Cardiac muscle cell (in vitro differentiated cells and primary cell): ENCODE measurements around the gene SLC9A7. TPM values are rescaled to one million over a fixed set of nuclear protein-coding genes. Genes with fewer than 3 reads are reported as not detected.

Experiments
- DNase-seq, 2 donors: peaks; one replicate each; pipeline versions ENCODE4 v3.0.0 to v3.0.0-alpha.2; 2010 to 2017; ENCODE audit warnings: low read depth in 1 of 2, low spot score in 1 of 2
- H3K27ac ChIP-seq: fragments of 200-600 bp; sonication (generic); 2 replicates; pipeline ENCODE4 v1.5.1; 2016
- H3K27me3 ChIP-seq: fragments of 200-600 bp; sonication (generic); 2 replicates; pipeline ENCODE4 v1.6.0; 2016; ENCODE audit warnings: control low read depth
- H3K36me3 ChIP-seq: fragments of 200-600 bp; sonication (generic); 2 replicates; pipeline ENCODE4 v1.5.1; 2016; ENCODE audit warnings: control low read depth
- H3K4me1 ChIP-seq: fragments of 200-600 bp; sonication (generic); 2 replicates; pipeline ENCODE4 v1.8.1; 2017; ENCODE audit warnings: low read depth, mild to moderate bottlenecking, mixed run types
- H3K4me3 ChIP-seq: fragments of 200-600 bp; sonication (generic); 2 replicates; pipeline ENCODE4 v1.5.1; 2016; ENCODE audit warnings: mild to moderate bottlenecking
- H3K9me3 ChIP-seq: fragments of 200-600 bp; sonication (generic); 2 replicates; pipeline ENCODE4 v1.5.1; 2017; ENCODE audit warnings: low read depth, mild to moderate bottlenecking, control low read depth
- CTCF ChIP-seq: IDR thresholded peaks from 2 replicates; pipeline ENCODE4 v1.5.1; 2012; ENCODE audit warnings: low read depth, mild to moderate bottlenecking, low read length
- polyA plus RNA-seq: library from polyadenylated mRNA; unstranded; fragments of >200 nt; fragmentation: Nextera tagmentation; extraction: Ambion mirVana; gene quantifications from 2 replicates; pipeline ENCODE4 v1.2.1, GENCODE V29; 2016
- total RNA-seq: library from RNA; depleted of rRNA; stranded (reverse); fragments of >200 nt; gene quantifications from 2 replicates; pipeline ENCODE4 v1.2.3, GENCODE V29; 2016

The SLC9A7 gene
- total and polyA plus RNA-seq, 2 experiments from 2014 or later = 2.2 to 19.6 TPM

GRCh38 chrX:46601283-46601682 is 157.6 kb downstream of the SLC9A7 start:
- no peak overlapping the region for H3K27ac ChIP-seq
- H3K4me1 ChIP-seq = no peaks in the 10 kb centered on the region
- H3K9me3 ChIP-seq = no peaks in the 10 kb centered on the region
- TF ChIP-seq CTCF = no peak
- DNase-seq = peak in 1 of 2 donors; percentile 92
- H3K4me3 ChIP-seq = no peak overlapping the region
- H3K27me3 ChIP-seq = no peaks in the 10 kb centered on the region
- H3K36me3 ChIP-seq = no peaks in the 10 kb centered on the region

GRCh38 chrX:46599051-46599560 is 159.8 kb downstream of the SLC9A7 start:
- no peaks in the 10 kb centered on the region for H3K27me3 ChIP-seq
- no peak overlapping the region for H3K4me3 ChIP-seq
- no peaks in the 10 kb centered on the region for H3K4me1 ChIP-seq
- H3K9me3 ChIP-seq = no peaks in the 10 kb centered on the region
- TF ChIP-seq CTCF = no peak
- no peak overlapping the region for H3K27ac ChIP-seq
- H3K36me3 ChIP-seq = no peaks in the 10 kb centered on the region
- DNase-seq = no peak

- Histone ChIP-seq H3K4me3 (no peak overlapping the region), H3K27ac (no peak overlapping the region)
- no peak for TF ChIP-seq CTCF
Observed at GRCh38 chrX:46597771-46598170, 161.1 kb downstream of the SLC9A7 start.

GRCh38 chrX:46597208-46597607 is 161.7 kb downstream of the SLC9A7 start:
- no peaks in the 10 kb centered on the region for H3K4me1 ChIP-seq
- no peak for TF ChIP-seq CTCF
- DNase-seq = no peak
- no peaks in the 10 kb centered on the region for H3K27me3 ChIP-seq
- H3K27ac ChIP-seq = no peak overlapping the region
- H3K9me3 ChIP-seq = no peaks in the 10 kb centered on the region
- no peaks in the 10 kb centered on the region for H3K36me3 ChIP-seq
- H3K4me3 ChIP-seq = no peak overlapping the region

More at GRCh38 chrX:46597771-46598170, 161.1 kb downstream of the SLC9A7 start:
- Histone ChIP-seq H3K9me3 (no peaks in the 10 kb centered on the region), H3K27me3 (no peaks in the 10 kb centered on the region), H3K4me1 (no peaks in the 10 kb centered on the region), H3K36me3 (no peaks in the 10 kb centered on the region)
- no peak for DNase-seq

GRCh38 chrX:46595084-46595483 is 163.8 kb downstream of the SLC9A7 start:
- Histone ChIP-seq H3K4me3 (no peak overlapping the region), H3K36me3 (no peaks in the 10 kb centered on the region), H3K9me3 (no peaks in the 10 kb centered on the region), H3K27me3 (no peaks in the 10 kb centered on the region), H3K4me1 (no peaks in the 10 kb centered on the region), H3K27ac (no peak overlapping the region)
- no peak for DNase-seq
- TF ChIP-seq CTCF = no peak
